Keratinocyte (primary cell): ENCODE data around the gene GPR37L1. TPM values are rescaled to one million over a fixed set of nuclear protein-coding genes. Genes with fewer than 3 reads are reported as not detected.
A peak's percentile ranks its signal among the peaks of the same experiment; 100 is the strongest.

Experiments
- DNase-seq: peaks from one replicate; pipeline ENCODE4 v3.0.0-alpha.2; 2011; ENCODE audit warnings: low read depth, missing footprints, low spot score
- FAIRE-seq: peaks from 2 replicates; lab custom pipeline; 2011; peaks lifted over from hg19 to GRCh38; lab: Jason Lieb, UNC
- H2AFZ ChIP-seq: 2 replicates; pipeline ENCODE4 v1.6.0; 2012; ENCODE audit warnings: low read length, control low read depth, inconsistent platforms; ENCODE audit not compliant: control insufficient read depth
- H3K27ac ChIP-seq: 2 replicates; pipeline ENCODE4 v1.5.1; 2011; ENCODE audit warnings: low read length; ENCODE audit not compliant: control insufficient read depth, insufficient read depth
- H3K27me3 ChIP-seq: 3 replicates; pipeline ENCODE4 v1.6.0; 2011; ENCODE audit warnings: low read length; ENCODE audit not compliant: control insufficient read depth, insufficient read depth; ENCODE audit errors: extremely low read depth
- H3K36me3 ChIP-seq, 2 experiments: 2 replicates in 1 of 2; 3 replicates in 1 of 2; pipeline ENCODE4 v1.5.1; 2011; ENCODE audit warnings: low read length in 2 of 2, mild to moderate bottlenecking in 1 of 2; ENCODE audit not compliant: control insufficient read depth in 2 of 2, insufficient read depth in 2 of 2; ENCODE audit errors: extremely low read depth in 1 of 2
- H3K4me1 ChIP-seq: 3 replicates; pipeline ENCODE4 v1.5.1; 2011; ENCODE audit warnings: low read length; ENCODE audit not compliant: control insufficient read depth, insufficient read depth; ENCODE audit errors: extremely low read depth
- H3K4me2 ChIP-seq: 3 replicates; pipeline ENCODE4 v1.6.0; 2011; ENCODE audit warnings: low read depth, low read length; ENCODE audit not compliant: control insufficient read depth, insufficient read depth; ENCODE audit errors: extremely low read depth
- H3K4me3 ChIP-seq, 3 experiments: fragments of 200-600 bp in 1 of 3; sonication (generic) in 1 of 3; 2 replicates in 2 of 3; 3 replicates in 1 of 3; pipeline ENCODE4 v1.5.1; 2011 to 2016; ENCODE audit warnings: low read length in 3 of 3, mild to moderate bottlenecking in 3 of 3, control low read depth in 2 of 3, inconsistent platforms in 1 of 3, low read depth in 1 of 3, mixed read lengths in 1 of 3, mixed run types in 1 of 3, moderate library complexity in 1 of 3; ENCODE audit not compliant: control insufficient read depth in 2 of 3, insufficient read depth in 2 of 3; ENCODE audit errors: extremely low read depth in 1 of 3
- H3K79me2 ChIP-seq: 2 replicates; pipeline ENCODE4 v1.6.0; 2012; ENCODE audit warnings: low read length; ENCODE audit not compliant: control insufficient read depth, insufficient read depth
- H3K9ac ChIP-seq: 3 replicates; pipeline ENCODE4 v1.6.0; 2011; ENCODE audit warnings: low read length; ENCODE audit not compliant: control insufficient read depth, insufficient read depth; ENCODE audit errors: extremely low read depth
- H3K9me1 ChIP-seq: 3 replicates; pipeline ENCODE4 v1.6.0; 2011; ENCODE audit warnings: low read length; ENCODE audit not compliant: control insufficient read depth, insufficient read depth; ENCODE audit errors: extremely low read depth
- H3K9me3 ChIP-seq: 2 replicates; pipeline ENCODE4 v1.5.1; 2012; ENCODE audit warnings: low read depth, low read length; ENCODE audit not compliant: control insufficient read depth
- H4K20me1 ChIP-seq: 3 replicates; pipeline ENCODE4 v1.6.0; 2011; ENCODE audit warnings: low read length; ENCODE audit not compliant: control insufficient read depth, insufficient read depth; ENCODE audit errors: extremely low read depth
- CTCF ChIP-seq, 3 experiments: IDR thresholded peaks in 1 of 3; conservative IDR thresholded peaks in 1 of 3; optimal IDR thresholded peaks in 1 of 3; 2 replicates in 2 of 3; 3 replicates in 1 of 3; pipeline versions ENCODE3 to v1.5.1; 2011; ENCODE audit warnings: low read length in 3 of 3, mild to moderate bottlenecking in 3 of 3, moderate library complexity in 2 of 3, control low read depth in 1 of 3, inconsistent platforms in 1 of 3; ENCODE audit not compliant: insufficient read depth in 2 of 3; ENCODE audit errors: extremely low read depth in 1 of 3
- EZH2 ChIP-seq: IDR thresholded peaks from one replicate; pipeline ENCODE4 v1.6.1; 2012; ENCODE audit warnings: inconsistent platforms, mild to moderate bottlenecking, low read length, moderate library complexity
- dilution Hi-C: fragments of 300-500 bp; cut with MboI; formaldehyde crosslinking; loops from one replicate; pipeline ENCODE4 v1.7.0; 2020; ENCODE audit warnings: low sequenced_read_pairs; ENCODE audit not compliant: extremely low pct_ligation_motif_present
- polyA plus RNA-seq, 5 experiments: library from polyadenylated mRNA; depleted of rRNA in 3 of 5; stranded (reverse) in 3 of 5; stranded (forward) in 1 of 5; unstranded in 1 of 5; fragments of >200 nt; gene quantifications; 1 replicate in 1 of 5; 2 replicates in 3 of 5; 3 replicates in 1 of 5; pipeline versions ENCODE4 v1.2.1 to v1.2.3, GENCODE V29; 2011 to 2012; ENCODE audit warnings: missing spikeins in 2 of 5, low read depth in 1 of 5, low replicate concordance in 1 of 5

Gene GPR37L1
- polyA plus RNA-seq, 1 donor (not counting 4 experiments of a cell fraction or from before 2014, with no cell fraction given) = not detected

- H3K36me3 ChIP-seq = no peaks in the 10 kb centered on the region
- H4K20me1 ChIP-seq = no peaks in the 10 kb centered on the region
- H3K27me3 ChIP-seq = no peaks in the 10 kb centered on the region
- TF ChIP-seq EZH2 (no peak), CTCF (optimal IDR thresholded peaks at IDR 0.05 in 1 of 3, IDR thresholded peaks at IDR 0.05 in 1 of 3, conservative IDR thresholded peaks at IDR 0.05 in 1 of 3; ENCODE audit: extremely low read depth in 1 of 3, insufficient read depth in 2 of 3, low read length in 3 of 3) (peak; percentile 56 to 63 (median 62))
- H3K4me1 ChIP-seq = no peaks in the 10 kb centered on the region
- DNase-seq (no peak), FAIRE-seq (no peak)
- H3K4me3 ChIP-seq = no peak overlapping the region
- H3K9ac ChIP-seq = no peak overlapping the region
- H3K79me2 ChIP-seq = no peaks in the 10 kb centered on the region
- H3K9me1 ChIP-seq = no peaks in the 10 kb centered on the region
- dilution Hi-C loops = no loop called here
- no peak overlapping the region for H2AFZ ChIP-seq
- H3K27ac ChIP-seq = no peak overlapping the region
- H3K4me2 ChIP-seq = no peak overlapping the region
- H3K9me3 ChIP-seq = no peaks in the 10 kb centered on the region
Observed at GRCh38 chr1:202154766-202155477, 32.2 kb downstream of the GPR37L1 start.

- H3K79me2 ChIP-seq = no peaks in the 10 kb centered on the region
- no peak overlapping the region for H3K9ac ChIP-seq
- DNase-seq (no peak), FAIRE-seq (no peak)
- H3K36me3 ChIP-seq = no peaks in the 10 kb centered on the region
- dilution Hi-C loops = no loop called here
- no peaks in the 10 kb centered on the region for H4K20me1 ChIP-seq
- H3K4me3 ChIP-seq = no peak overlapping the region
- no peak overlapping the region for H2AFZ ChIP-seq
- H3K27ac ChIP-seq = no peak overlapping the region
- H3K4me1 ChIP-seq = no peaks in the 10 kb centered on the region
- no peak overlapping the region for H3K4me2 ChIP-seq
- no peaks in the 10 kb centered on the region for H3K9me1 ChIP-seq
- no peaks in the 10 kb centered on the region for H3K27me3 ChIP-seq
- TF ChIP-seq EZH2 (no peak), CTCF (optimal IDR thresholded peaks at IDR 0.05 in 1 of 3, IDR thresholded peaks at IDR 0.05 in 1 of 3, conservative IDR thresholded peaks at IDR 0.05 in 1 of 3; ENCODE audit: extremely low read depth in 1 of 3, insufficient read depth in 2 of 3, low read length in 3 of 3) (no peak)
- H3K9me3 ChIP-seq = no peaks in the 10 kb centered on the region
Observed at GRCh38 chr1:202155478-202156021, 32.8 kb downstream of the GPR37L1 start.
